Smooth muscle cell (in vitro differentiated cells): ENCODE data around the gene ETV3L. TPM values are rescaled to one million over a fixed set of nuclear protein-coding genes. Genes with fewer than 3 reads are reported as not detected.

Experiments used
- DNase-seq: peaks from one replicate; lab custom pipeline; 2025; ENCODE audit not compliant: unreplicated experiment; lab: John Stamatoyannopoulos, UW
- H2AFZ ChIP-seq: fragments of 200-600 bp; sonication (generic); 2 replicates; pipeline ENCODE4 v1.6.0; 2016; ENCODE audit warnings: antibody characterized with exemption, low read depth, mild to moderate bottlenecking
- H3F3A ChIP-seq: fragments of 200-600 bp; sonication (generic); 2 replicates; pipeline ENCODE4 v1.6.0; 2017; ENCODE audit warnings: antibody characterized with exemption, low read depth
- H3K27ac ChIP-seq: fragments of 200-600 bp; sonication (generic); 2 replicates; pipeline ENCODE4 v1.5.1; 2016; ENCODE audit warnings: low read depth, mild to moderate bottlenecking
- H3K27me3 ChIP-seq: fragments of 200-600 bp; sonication (generic); 2 replicates; pipeline ENCODE4 v1.6.1; 2016; ENCODE audit warnings: low read depth, mild to moderate bottlenecking
- H3K36me3 ChIP-seq: fragments of 200-600 bp; sonication (generic); 2 replicates; pipeline ENCODE4 v1.5.1; 2016; ENCODE audit warnings: low read depth
- H3K4me1 ChIP-seq: fragments of 200-600 bp; sonication (generic); 2 replicates; pipeline ENCODE4 v1.5.1; 2016; ENCODE audit warnings: low read depth
- H3K4me2 ChIP-seq: fragments of 200-600 bp; sonication (generic); 2 replicates; pipeline ENCODE4 v1.6.0; 2016; ENCODE audit warnings: mild to moderate bottlenecking
- H3K4me3 ChIP-seq: fragments of 200-600 bp; sonication (generic); 2 replicates; pipeline ENCODE4 v1.5.1; 2016; ENCODE audit warnings: mild to moderate bottlenecking
- H3K79me2 ChIP-seq: fragments of 200-600 bp; sonication (generic); 2 replicates; pipeline ENCODE4 v1.6.0; 2016; ENCODE audit warnings: low read depth, mild to moderate bottlenecking
- H3K9ac ChIP-seq: fragments of 200-600 bp; sonication (generic); 2 replicates; pipeline ENCODE4 v1.6.0; 2016; ENCODE audit warnings: low read depth
- H3K9me3 ChIP-seq: fragments of 200-600 bp; sonication (generic); replicated peaks from 2 replicates; pipeline ENCODE4 v1.5.1; 2016; ENCODE audit warnings: low read depth
- H4K20me1 ChIP-seq: fragments of 200-600 bp; sonication (generic); 2 replicates; pipeline ENCODE4 v1.6.0; 2016; ENCODE audit warnings: low read depth
- CTCF ChIP-seq: fragments of 200-600 bp; sonication (generic); IDR thresholded peaks from 2 replicates; pipeline ENCODE4 v1.5.1; 2017; ENCODE audit warnings: borderline replicate concordance, mild to moderate bottlenecking, antibody characterized with exemption; ENCODE audit not compliant: insufficient read depth, poor library complexity, severe bottlenecking
- WGBS: methylation state at CpG from one replicate; pipeline ENCODE4 v1.1.7; 2016; ENCODE audit warnings: low lambda C conversion rate; 5-methylcytosine and 5-hydroxymethylcytosine counted together
- polyA plus RNA-seq: library from polyadenylated mRNA; unstranded; fragments of >200 nt; fragmentation: Nextera tagmentation; extraction: Ambion mirVana; gene quantifications from 2 replicates; pipeline ENCODE4 v1.2.1, GENCODE V29; 2016
- total RNA-seq: library from RNA; depleted of rRNA; stranded (reverse); fragments of >200 nt; gene quantifications from 2 replicates; pipeline ENCODE4 v1.2.3, GENCODE V29; 2014

The ETV3L gene
- total and polyA plus RNA-seq, 2 experiments from 2014 or later, result not detected

- Histone ChIP-seq H3F3A (peaks cover 38% of the 10 kb centered on the region), H3K79me2 (peaks cover 16% of the 10 kb centered on the region), H3K4me1 (peaks cover 19% of the 10 kb centered on the region), H2AFZ (no peak overlapping the region), H4K20me1 (peaks cover 16% of the 10 kb centered on the region), H3K36me3 (no peaks in the 10 kb centered on the region), H3K27ac (no peak overlapping the region), H3K27me3 (no peaks in the 10 kb centered on the region), H3K9ac (no peak overlapping the region), H3K9me3 (no peaks in the 10 kb centered on the region), H3K4me3 (no peak overlapping the region), H3K4me2 (no peak overlapping the region)
- no peak for DNase-seq
- TF ChIP-seq CTCF, result no peak
- 31% methylated on average over 4 of the region's 4 CpGs for whole genome bisulfite sequencing
Measured at GRCh38 chr1:157141212-157141855, 41.7 kb upstream of the ETV3L start.

DNA sequence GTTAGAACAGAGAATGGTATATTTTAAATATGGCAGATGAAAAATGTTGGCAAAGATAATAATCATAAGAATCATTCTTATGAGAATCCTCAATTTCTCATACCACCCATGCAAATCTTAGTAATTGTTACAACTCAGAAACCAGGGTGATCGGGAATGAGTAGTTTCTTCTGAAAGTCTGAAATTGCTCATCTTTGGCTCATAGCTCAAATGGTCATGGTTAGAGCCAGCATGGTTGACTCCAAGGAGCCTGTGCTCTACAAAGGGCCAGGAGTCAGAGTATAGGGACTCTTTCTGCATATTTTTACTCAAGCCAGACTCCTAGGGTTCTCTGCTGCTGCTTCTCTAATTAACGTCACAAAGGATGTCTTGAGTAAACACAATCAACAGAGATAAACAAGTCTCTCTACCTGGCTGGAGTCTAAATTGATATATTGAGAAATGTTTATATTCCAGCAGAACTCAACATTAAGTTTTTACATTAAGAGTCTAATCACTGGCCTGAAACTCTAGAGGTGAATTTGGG is 40.5 kb upstream of the ETV3L start:
- Histone ChIP-seq H3K27ac (peak overlapping the region; percentile 99), H3K9me3 (no peaks in the 10 kb centered on the region), H3F3A (peaks cover 45% of the 10 kb centered on the region), H3K36me3 (no peaks in the 10 kb centered on the region), H3K27me3 (no peaks in the 10 kb centered on the region), H3K4me3 (no peak overlapping the region), H3K4me2 (no peak overlapping the region), H2AFZ (no peak overlapping the region), H4K20me1 (peaks cover 28% of the 10 kb centered on the region), H3K9ac (no peak overlapping the region), H3K4me1 (peaks cover 21% of the 10 kb centered on the region), H3K79me2 (peaks cover 27% of the 10 kb centered on the region)
- no peak for TF ChIP-seq CTCF
- WGBS, result 88% methylated on average over 2 of the region's 2 CpGs
- DNase-seq, result no peak

DNA sequence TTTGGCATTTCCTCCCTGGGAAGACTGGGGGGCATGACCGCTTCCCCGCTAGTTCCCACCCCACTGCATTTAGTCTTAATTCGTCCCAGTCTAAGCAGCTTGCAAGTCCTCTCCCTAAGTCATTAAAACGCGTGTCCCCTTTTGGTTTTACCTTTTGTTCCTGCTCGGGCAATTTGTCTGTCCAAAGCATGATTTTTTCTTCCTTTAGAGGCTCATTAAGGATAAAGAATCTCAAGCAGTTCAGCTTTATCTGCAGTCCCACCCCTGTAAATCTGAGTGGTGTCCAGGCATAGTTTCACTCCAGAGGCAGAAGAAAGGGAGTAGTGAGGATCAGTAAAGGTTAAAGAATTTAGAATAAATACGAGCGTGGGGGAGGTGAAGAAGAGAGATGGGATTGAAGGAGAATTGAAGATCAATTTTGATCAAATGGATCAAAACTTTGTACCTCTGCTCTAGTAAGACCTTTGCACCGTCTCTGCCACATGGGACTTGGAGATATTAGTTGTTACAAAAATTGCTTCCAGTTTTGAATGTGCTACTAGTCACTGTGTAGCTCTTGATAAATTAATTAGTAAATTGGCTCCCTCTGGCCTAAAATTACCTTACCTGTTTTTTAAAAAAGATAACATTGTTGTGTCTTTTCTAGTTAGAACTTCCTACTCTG is 39.6 kb upstream of the ETV3L start:
- H3K4me3 ChIP-seq, result peak overlapping the region; percentile 100
- peak overlapping the region; percentile 99 for H3K9ac ChIP-seq
- peaks cover 36% of the 10 kb centered on the region for H3K79me2 ChIP-seq
- TF ChIP-seq CTCF, result no peak
- H3K36me3 ChIP-seq, result peaks cover 2% of the 10 kb centered on the region
- no peaks in the 10 kb centered on the region for H3K27me3 ChIP-seq
- H3K27ac ChIP-seq, result peak overlapping the region; percentile 99
- H3K4me1 ChIP-seq, result peaks cover 21% of the 10 kb centered on the region
- peaks cover 49% of the 10 kb centered on the region for H3F3A ChIP-seq
- WGBS, result 18% methylated on average over 9 of the region's 9 CpGs
- H4K20me1 ChIP-seq, result peaks cover 38% of the 10 kb centered on the region
- no peaks in the 10 kb centered on the region for H3K9me3 ChIP-seq
- peak overlapping the region; percentile 84 for H2AFZ ChIP-seq
- H3K4me2 ChIP-seq, result peak overlapping the region; percentile 91
- no peak for DNase-seq
